ENCODE measurements around the gene CYP27C1. TPM values are rescaled to one million over a fixed set of nuclear protein-coding genes. Genes with fewer than 3 reads are reported as not detected.
"Not testable (repeated sequence)": the region's sequence is repeated elsewhere in the genome, so short reads cannot be mapped to it uniquely, and the experiment has no call there.

Gene CYP27C1
- polyA plus RNA-seq, 2 of the 4 experiments (the other 2 are of a cell fraction): 2.2 to 4.6 TPM

GRCh38 chr2:127255146-127255545, 35.0 kb upstream of the CYP27C1 start:
- no peak for DNase-seq (ENCODE audit: low read depth in 1 of 2, low spot score in 1 of 2)
- POLR2A ChIA-PET: no interaction called here
- no peak for ATAC-seq
- Histone ChIP-seq H3K9me3 (no peaks in the 10 kb centered on the region), H3K4me1 (peaks cover 16% of the 10 kb centered on the region), H3K4me3 (no peak overlapping the region), H3K27ac (no peak overlapping the region), H3K4me2 (no peak overlapping the region)
- WGBS (ENCODE audit: missing lambda C conversion rate): 81% methylated on average over 2 of the region's 2 CpGs
- no peak for FAIRE-seq
- CTCF ChIA-PET: no interaction called here
- TF ChIP-seq FOSL2 (IDR thresholded peaks at IDR 0.05) (no peak), FOSL2 (CRISPR knock-in tag; IDR thresholded peaks at IDR 0.05) (no peak), ZNF302 (CRISPR knock-in tag; IDR thresholded peaks at IDR 0.05) (no peak), KDM5A (IDR thresholded peaks at IDR 0.05) (no peak), HDAC2 (IDR thresholded peaks at IDR 0.05) (no peak), NFE2L2 (conservative IDR thresholded peaks at IDR 0.05; ENCODE audit: low read length) (no peak), REST (IDR thresholded peaks at IDR 0.05) (no peak), CHD2 (IDR thresholded peaks at IDR 0.05; ENCODE audit: low read length, partially characterized antibody) (no peak), RNF2 (IDR thresholded peaks at IDR 0.05; ENCODE audit: borderline replicate concordance, low read depth) (no peak)

- FAIRE-seq (no peak), ATAC-seq (no peak), DNase-seq (ENCODE audit: low read depth in 1 of 2, low spot score in 1 of 2) (peak in 1 of 2 experiments; percentile 38)
- H3K4me1 ChIP-seq: peaks cover 16% of the 10 kb centered on the region
- TF ChIP-seq CEBPB (IDR thresholded peaks at IDR 0.05) (no peak), ZFP36 (IDR thresholded peaks at IDR 0.05; ENCODE audit: borderline replicate concordance, partially characterized antibody) (no peak), E2F6 (IDR thresholded peaks at IDR 0.05; ENCODE audit: borderline replicate concordance, low read depth) (no peak), REST (IDR thresholded peaks at IDR 0.05) (no peak), BHLHE40 (IDR thresholded peaks at IDR 0.05; ENCODE audit: low read depth, low read length) (no peak)
- CTCF ChIA-PET: no interaction called here
- POLR2A ChIA-PET: no interaction called here
- no peak overlapping the region; a peak in 1 of 6 replicates for H3K27ac ChIP-seq
- no peak overlapping the region for H3K4me3 ChIP-seq
- WGBS (ENCODE audit: missing lambda C conversion rate): 55% methylated on average over 7 of the region's 7 CpGs
- H3K9me3 ChIP-seq: no peaks in the 10 kb centered on the region
- H3K4me2 ChIP-seq: 0 out of 3 replicates have a peak overlapping the region, but pooled peaks have one; percentile 3
Measured at GRCh38 chr2:127254386-127254981, 34.4 kb upstream of the CYP27C1 start.

- peaks cover 27% of the 10 kb centered on the region for H3K9me3 ChIP-seq
- FAIRE-seq; H3K4me2 ChIP-seq; H3K27ac ChIP-seq; H3K4me3 ChIP-seq; DNase-seq (ENCODE audit: low read depth in 1 of 2, low spot score in 1 of 2); POLR2A ChIA-PET; ATAC-seq: not testable (repeated sequence)
- WGBS (ENCODE audit: missing lambda C conversion rate): 67% methylated on average over 2 of the region's 2 CpGs
- CTCF ChIA-PET: interaction anchor here (0.6 to 1.3 kb wide), 5 partner anchors 22 to 115 kb away, joined by 3 to 5 read pairs (median 3); no protein-coding TSS in a partner anchor
- H3K4me1 ChIP-seq: peaks cover 11% of the 10 kb centered on the region; the same call in 2 of the 3 replicates
Measured at GRCh38 chr2:127241184-127241583, 21.1 kb upstream of the CYP27C1 start.
